IMR-90 (cell line): Measurements from ENCODE around the gene SLIT3. TPM values are rescaled to one million over a fixed set of nuclear protein-coding genes. Genes with fewer than 3 reads are reported as not detected.

Source experiments
- ATAC-seq: fragments of 200-7000 bp; cut with Tn5 transposase; 2 replicates; pipeline ENCODE4 v1.9.1; 2020; ENCODE audit warnings: low read depth, mild to moderate bottlenecking, moderate library complexity
- BruUV-seq: library from RNA; stranded (reverse); fragments of 400-500 nt; replicated peaks from 2 replicates; lab custom pipeline; 2021; lab: Mats Ljungman, UMichigan
- CTCF ChIA-PET: fragments of 300-600 bp; formaldehyde crosslinking; extraction: SDS; loops from one replicate; lab custom pipeline; 2021; ENCODE audit warnings: antibody characterized with exemption; lab: Yijun Ruan, JAX
- POLR2A ChIA-PET: fragments of 300-600 bp; sonication (Branson Sonifier 250); formaldehyde crosslinking; loops from one replicate; lab custom pipeline; 2022; ENCODE audit warnings: antibody characterized with exemption; ENCODE audit not compliant: unreplicated experiment; lab: Charles Lee
- DNase-seq: peaks from one replicate; pipeline ENCODE4 v3.0.0; 2013
- H2AFZ ChIP-seq: replicated peaks from 2 replicates; pipeline ENCODE3; 2013; ENCODE audit warnings: low read length, mild to moderate bottlenecking; ENCODE audit not compliant: poor library complexity
- H2AK5ac ChIP-seq: 2 replicates; pipeline ENCODE4 v1.6.1; 2013; ENCODE audit warnings: low read depth, low read length, inconsistent platforms
- H2AK9ac ChIP-seq: replicated peaks from 2 replicates; pipeline ENCODE3; 2013; ENCODE audit warnings: mild to moderate bottlenecking, low read depth, low read length, moderate library complexity; ENCODE audit not compliant: poor library complexity
- H2BK120ac ChIP-seq: 2 replicates; pipeline ENCODE4 v1.6.1; 2013; ENCODE audit warnings: low read depth, low read length, inconsistent platforms
- H2BK15ac ChIP-seq: 3 replicates; pipeline ENCODE4 v1.6.1; 2013; ENCODE audit warnings: low read depth, low read length, inconsistent platforms
- H2BK20ac ChIP-seq: 2 replicates; pipeline ENCODE4 v1.6.1; 2013; ENCODE audit warnings: low read depth, mild to moderate bottlenecking, inconsistent platforms, low read length, moderate library complexity
- H2BK5ac ChIP-seq: 2 replicates; pipeline ENCODE4 v1.6.1; 2013; ENCODE audit warnings: mild to moderate bottlenecking, low read depth, low read length, inconsistent platforms; ENCODE audit not compliant: poor library complexity, severe bottlenecking
- H3K14ac ChIP-seq: replicated peaks from 2 replicates; pipeline ENCODE4 v1.6.1; 2013; ENCODE audit warnings: low read depth, low read length, inconsistent platforms
- H3K18ac ChIP-seq: 2 replicates; pipeline ENCODE4 v1.6.1; 2013; ENCODE audit warnings: low read depth, low read length, control low read depth
- H3K23ac ChIP-seq: 2 replicates; pipeline ENCODE4 v1.6.1; 2013; ENCODE audit warnings: low read depth, low read length, inconsistent platforms
- H3K27ac ChIP-seq: 2 replicates; pipeline ENCODE4 v1.5.1; 2013; ENCODE audit warnings: mild to moderate bottlenecking, control low read depth, low read length; ENCODE audit not compliant: insufficient read depth
- H3K27me3 ChIP-seq: 2 replicates; pipeline ENCODE4 v1.6.1; 2013; ENCODE audit warnings: low read length; ENCODE audit not compliant: control insufficient read depth, insufficient read depth
- H3K36me3 ChIP-seq: 2 replicates; pipeline ENCODE4 v1.6.1; 2013; ENCODE audit warnings: low read length, mixed read lengths; ENCODE audit not compliant: control insufficient read depth, insufficient read depth
- H3K4ac ChIP-seq: 2 replicates; pipeline ENCODE4 v1.6.1; 2013; ENCODE audit warnings: low read depth, low read length, inconsistent platforms
- H3K4me1 ChIP-seq: 2 replicates; pipeline ENCODE4 v1.6.1; 2013; ENCODE audit warnings: low read length, mixed read lengths; ENCODE audit not compliant: control insufficient read depth, insufficient read depth
- H3K4me2 ChIP-seq: 2 replicates; pipeline ENCODE4 v1.6.1; 2013; ENCODE audit warnings: low read depth, mild to moderate bottlenecking, control low read depth, low read length, moderate library complexity
- H3K4me3 ChIP-seq: 2 replicates; pipeline ENCODE4 v1.5.1; 2013; ENCODE audit warnings: low read depth, mild to moderate bottlenecking, control low read depth, low read length, moderate library complexity; ENCODE audit not compliant: insufficient read depth
- H3K56ac ChIP-seq: 2 replicates; pipeline ENCODE4 v1.6.1; 2013; ENCODE audit warnings: low read length, inconsistent platforms; ENCODE audit not compliant: insufficient read depth; ENCODE audit errors: extremely low read depth
- H3K79me1 ChIP-seq, 2 experiments: 2 replicates each; pipeline ENCODE4 v1.6.1; 2013; ENCODE audit warnings: low read length in 2 of 2, inconsistent platforms in 1 of 2, low read depth in 1 of 2
- H3K9ac ChIP-seq: 2 replicates; pipeline ENCODE4 v1.6.1; 2013; ENCODE audit warnings: low read depth, low read length, control low read depth
- H3K9me1 ChIP-seq: 2 replicates; pipeline ENCODE4 v1.6.1; 2013; ENCODE audit warnings: low read length, inconsistent platforms; ENCODE audit not compliant: insufficient read depth
- H3K9me3 ChIP-seq: 2 replicates; pipeline ENCODE4 v1.6.1; 2013; ENCODE audit warnings: low read length; ENCODE audit not compliant: control insufficient read depth, insufficient read depth
- H4K20me1 ChIP-seq: 2 replicates; pipeline ENCODE4 v1.6.1; 2013; ENCODE audit warnings: low read length, inconsistent platforms; ENCODE audit not compliant: insufficient read depth
- H4K5ac ChIP-seq: 2 replicates; pipeline ENCODE4 v1.6.1; 2013; ENCODE audit warnings: mild to moderate bottlenecking, low read depth, low read length, control low read depth
- H4K8ac ChIP-seq, 2 experiments: 2 replicates each; pipeline ENCODE4 v1.6.1; 2013; ENCODE audit warnings: low read depth in 2 of 2, low read length in 2 of 2, control low read depth in 1 of 2, inconsistent platforms in 1 of 2
- H4K91ac ChIP-seq: 2 replicates; pipeline ENCODE4 v1.6.1; 2013; ENCODE audit warnings: low read depth, low read length, inconsistent platforms; ENCODE audit not compliant: insufficient read depth
- MAFK ChIP-seq: IDR thresholded peaks from 2 replicates; pipeline ENCODE4 v1.6.1; 2012; ENCODE audit warnings: low read depth, low read length, improper control_type of control experiment
- POLR2A ChIP-seq: IDR thresholded peaks from 2 replicates; pipeline ENCODE4 v1.6.1; 2012; ENCODE audit warnings: mild to moderate bottlenecking, low read depth, low read length
- RAD21 ChIP-seq: IDR thresholded peaks from 2 replicates; pipeline ENCODE4 v1.6.1; 2012; ENCODE audit warnings: low read length, improper control_type of control experiment
- RCOR1 ChIP-seq: IDR thresholded peaks from 2 replicates; pipeline ENCODE4 v1.6.1; 2012; ENCODE audit warnings: mild to moderate bottlenecking, low read length, improper control_type of control experiment; ENCODE audit not compliant: insufficient replicate concordance
- WGBS, 2 experiments: methylation state at CpG; one replicate each; pipeline versions ENCODE4 v1.1.5 to v1.1.7; 2013; ENCODE audit warnings: missing lambda C conversion rate in 2 of 2; ENCODE audit not compliant: insufficient read length in 1 of 2; ENCODE audit errors: extremely low coverage in 2 of 2; 5-methylcytosine and 5-hydroxymethylcytosine counted together
- dilution Hi-C: fragments of 300-500 bp; cut with HindIII; formaldehyde crosslinking; loops from one replicate; pipeline ENCODE4 v1.14.3; 2018; ENCODE audit warnings: low sequenced_read_pairs; ENCODE audit not compliant: unreplicated experiment
- in situ Hi-C: fragments of 300-500 bp; cut with MboI; formaldehyde crosslinking; loops from 3 replicates; pipeline ENCODE4 v1.14.3; 2019; ENCODE audit warnings: low sequenced_read_pairs, inconsistent platforms, mixed read lengths
- intact Hi-C: fragments of 100-400 bp; cut with micrococcal nuclease; formaldehyde crosslinking; loops from 2 replicates; pipeline ENCODE4 v1.10.0; 2022
- polyA plus RNA-seq, 3 experiments: library from polyadenylated mRNA; depleted of rRNA; stranded (reverse); fragments of >200 nt; gene quantifications; 2 replicates each; pipeline ENCODE4 v1.2.3, GENCODE V29; 2012; ENCODE audit warnings: low replicate concordance in 1 of 3
- total RNA-seq: library from RNA; depleted of rRNA; stranded (reverse); fragments of >200 nt; gene quantifications from 2 replicates; pipeline ENCODE4 v1.2.3, GENCODE V29; 2012

Gene SLIT3
- total and polyA plus RNA-seq, 2 of the 4 experiments (the other 2 are of a cell fraction): 0.18 to 0.50 TPM

- ATAC-seq: no peak
- no peak overlapping the region for H3K4me3 ChIP-seq
These were observed 77.4 kb downstream of the SLIT3 start for GRCh38 chr5:169223595-169223953.

More at GRCh38 chr5:169223595-169223953, 77.4 kb downstream of the SLIT3 start:
- H2BK20ac ChIP-seq: no peak overlapping the region
- H4K5ac ChIP-seq: no peak overlapping the region
- no peak overlapping the region for H3K23ac ChIP-seq
- intact Hi-C loops (no loop called here), dilution Hi-C loops (no loop called here), in situ Hi-C loops (no loop called here)
- no peaks in the 10 kb centered on the region for H3K79me1 ChIP-seq
- H3K9me3 ChIP-seq: peaks cover 5% of the 10 kb centered on the region; the same call in 1 of the 2 replicates
- WGBS, 2 experiments: no CpG with 5 or more reads among the region's 1 CpG
- no TSS peak for BruUV-seq
- H3K36me3 ChIP-seq: no peaks in the 10 kb centered on the region
- no peak overlapping the region for H2AK9ac ChIP-seq
- H3K18ac ChIP-seq: no peak overlapping the region
- H3K4me1 ChIP-seq: no peaks in the 10 kb centered on the region
- no peak overlapping the region for H2BK5ac ChIP-seq
- POLR2A ChIA-PET: no interaction called here
- no peak overlapping the region for H3K56ac ChIP-seq
- H2BK120ac ChIP-seq: no peak overlapping the region
- no peak overlapping the region for H3K4ac ChIP-seq
- no peak for TF ChIP-seq MAFK
- no peak for TF ChIP-seq POLR2A
- no peak for TF ChIP-seq RAD21
- no peak for TF ChIP-seq RCOR1
- no peaks in the 10 kb centered on the region for H3K9me1 ChIP-seq
- no peak overlapping the region for H4K91ac ChIP-seq
- H3K27me3 ChIP-seq: no peaks in the 10 kb centered on the region
- no peaks in the 10 kb centered on the region for H4K20me1 ChIP-seq
- no peak overlapping the region for H3K4me2 ChIP-seq
- H3K9ac ChIP-seq: no peak overlapping the region
- H4K8ac ChIP-seq: no peak overlapping the region
- H2AFZ ChIP-seq: no peak overlapping the region
- no peak overlapping the region for H2AK5ac ChIP-seq
- CTCF ChIA-PET: no interaction called here
- DNase-seq: no peak
- H3K14ac ChIP-seq: no peak overlapping the region
- no peak overlapping the region for H2BK15ac ChIP-seq
- H3K27ac ChIP-seq: no peak overlapping the region
